ENCODE data around the gene EIF3J. TPM values are rescaled to one million over a fixed set of nuclear protein-coding genes. Genes with fewer than 3 reads are reported as not detected.

Gene EIF3J
- total RNA-seq, 3 donors from 2014 or later = 46.0 to 76.7 (median 61.8) TPM

- no peak for DNase-seq
- H3K36me3 ChIP-seq (ENCODE audit: low read depth) = no peaks in the 10 kb centered on the region
These were observed 41.4 kb upstream of the EIF3J start for GRCh38 chr15:44495562-44495961.

GRCh38 chr15:44500555-44500954, 36.4 kb upstream of the EIF3J start:
- no peak overlapping the region for H3K4me3 ChIP-seq
- TF ChIP-seq CTCF (IDR thresholded peaks at IDR 0.05) = no peak
- ATAC-seq (no peak), DNase-seq (no peak)
- no peaks in the 10 kb centered on the region for H3K36me3 ChIP-seq (ENCODE audit: low read depth)
- H3K4me1 ChIP-seq (ENCODE audit: low read depth) = no peaks in the 10 kb centered on the region
- H3K9me3 ChIP-seq = no peaks in the 10 kb centered on the region
- intact Hi-C loops (cut with DNase I, micrococcal nuclease) = no loop called here

More at GRCh38 chr15:44495562-44495961, 41.4 kb upstream of the EIF3J start:
- Histone ChIP-seq H3K9me3 (no peaks in the 10 kb centered on the region), H3K4me3 (no peak overlapping the region), H3K4me1 (ENCODE audit: low read depth) (no peaks in the 10 kb centered on the region)
- intact Hi-C loops (cut with DNase I, micrococcal nuclease) = no loop called here
- no peak for ATAC-seq
- TF ChIP-seq CTCF (IDR thresholded peaks at IDR 0.05) = no peak

- TF ChIP-seq CTCF (IDR thresholded peaks at IDR 0.05) = no peak
- H3K4me3 ChIP-seq = no peak overlapping the region
- DNase-seq (no peak), ATAC-seq (no peak)
- intact Hi-C loops (cut with DNase I, micrococcal nuclease) = no loop called here
- no peaks in the 10 kb centered on the region for H3K4me1 ChIP-seq (ENCODE audit: low read depth)
- H3K9me3 ChIP-seq = no peaks in the 10 kb centered on the region
- H3K36me3 ChIP-seq (ENCODE audit: low read depth) = no peaks in the 10 kb centered on the region
These were observed 35.1 kb upstream of the EIF3J start for GRCh38 chr15:44501768-44502366.

- H3K4me1 ChIP-seq (ENCODE audit: low read depth) = no peaks in the 10 kb centered on the region
- intact Hi-C loops (cut with DNase I, micrococcal nuclease) = no loop called here
- no peak for ATAC-seq
- no peaks in the 10 kb centered on the region for H3K36me3 ChIP-seq (ENCODE audit: low read depth)
- no peak for DNase-seq
- no peak for TF ChIP-seq CTCF (IDR thresholded peaks at IDR 0.05)
- no peak overlapping the region for H3K4me3 ChIP-seq
- H3K9me3 ChIP-seq = no peaks in the 10 kb centered on the region
These were observed 20.5 kb upstream of the EIF3J start for GRCh38 chr15:44516436-44516835.

- no peak for DNase-seq
- no peak for TF ChIP-seq CTCF (IDR thresholded peaks at IDR 0.05)
- intact Hi-C loops (cut with DNase I, micrococcal nuclease) = no loop called here
- ATAC-seq = no peak
- no peak overlapping the region for H3K4me3 ChIP-seq
- no peaks in the 10 kb centered on the region for H3K36me3 ChIP-seq (ENCODE audit: low read depth)
- H3K9me3 ChIP-seq = no peaks in the 10 kb centered on the region
- H3K4me1 ChIP-seq (ENCODE audit: low read depth) = no peaks in the 10 kb centered on the region
These were observed 17.4 kb upstream of the EIF3J start for GRCh38 chr15:44519537-44519936.

GRCh38 chr15:44525018-44525417, 11.9 kb upstream of the EIF3J start:
- no peaks in the 10 kb centered on the region for H3K4me1 ChIP-seq (ENCODE audit: low read depth)
- H3K4me3 ChIP-seq = no peak overlapping the region
- no peaks in the 10 kb centered on the region for H3K36me3 ChIP-seq (ENCODE audit: low read depth)
- ATAC-seq (no peak), DNase-seq (no peak)
- intact Hi-C loops (cut with DNase I, micrococcal nuclease) = no loop called here
- TF ChIP-seq CTCF (IDR thresholded peaks at IDR 0.05) = no peak
- H3K9me3 ChIP-seq = no peaks in the 10 kb centered on the region

All from mucosa of descending colon (tissue), 3 donors.